ENCODE results near the gene LSM7.
"Not testable (repeated sequence)": the region's sequence is repeated elsewhere in the genome, so short reads cannot be mapped to it uniquely, and the experiment has no call there.

LSM7 gene

GRCh38 chr19:2291185-2291751 lies 37.1 kb downstream of the LSM7 start:
- DNase-seq: no peak

- no peak for DNase-seq
Measured at GRCh38 chr19:2290441-2291184, 37.8 kb downstream of the LSM7 start.

- no peak for DNase-seq
Measured at GRCh38 chr19:2289714-2290435, 38.5 kb downstream of the LSM7 start.

DNA sequence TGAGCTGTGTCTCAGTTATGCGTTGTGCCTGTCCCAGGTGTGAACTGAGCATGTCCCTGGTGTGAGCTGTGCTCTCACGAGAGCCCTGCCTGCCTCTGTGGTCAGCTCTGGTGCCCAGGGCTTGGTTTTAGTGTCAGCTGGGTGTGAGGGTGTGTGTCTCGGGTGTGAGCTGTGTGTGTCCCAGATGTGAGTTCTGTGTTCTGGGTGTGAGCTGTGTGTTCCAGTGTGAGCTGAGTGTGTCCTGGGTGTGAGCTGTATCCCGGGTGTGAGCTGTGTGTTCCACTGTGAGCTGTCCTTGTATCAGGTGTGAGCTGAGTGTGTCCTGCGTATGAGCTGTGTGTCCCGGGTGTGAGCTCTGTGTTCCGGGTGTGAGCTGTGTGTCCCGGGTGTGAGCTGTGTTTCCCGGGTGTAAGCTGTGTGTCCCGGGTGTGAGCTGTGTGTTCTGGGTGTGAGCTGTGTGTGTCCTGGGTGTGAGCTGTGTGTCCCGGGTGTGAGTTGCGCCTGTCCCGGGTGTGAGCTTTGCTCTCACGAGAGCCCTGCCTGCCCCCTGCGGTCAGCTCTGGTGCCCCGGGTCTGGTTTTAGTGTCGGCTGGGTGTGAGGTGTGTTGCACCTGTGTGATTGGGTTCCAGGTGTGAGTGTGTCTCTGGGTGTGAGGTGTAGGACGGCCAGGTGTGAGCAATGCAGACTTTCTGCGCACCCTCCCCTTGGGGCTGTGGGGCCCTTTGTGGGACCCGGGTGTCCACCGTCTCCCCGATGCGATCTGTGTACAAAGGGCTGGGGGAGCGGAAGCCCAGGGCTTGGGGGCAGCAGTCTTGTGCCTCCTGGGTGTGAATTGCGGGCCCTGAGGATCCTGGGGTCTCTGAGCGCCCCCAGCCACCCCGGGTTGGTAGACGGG lies 39.3 kb downstream of the LSM7 start:
- no peak for DNase-seq

- DNase-seq: no peak
Measured at GRCh38 chr19:2288338-2288817, 40.0 kb downstream of the LSM7 start.

GRCh38 chr19:2287585-2288337 lies 40.6 kb downstream of the LSM7 start:
- no peak for DNase-seq

DNA sequence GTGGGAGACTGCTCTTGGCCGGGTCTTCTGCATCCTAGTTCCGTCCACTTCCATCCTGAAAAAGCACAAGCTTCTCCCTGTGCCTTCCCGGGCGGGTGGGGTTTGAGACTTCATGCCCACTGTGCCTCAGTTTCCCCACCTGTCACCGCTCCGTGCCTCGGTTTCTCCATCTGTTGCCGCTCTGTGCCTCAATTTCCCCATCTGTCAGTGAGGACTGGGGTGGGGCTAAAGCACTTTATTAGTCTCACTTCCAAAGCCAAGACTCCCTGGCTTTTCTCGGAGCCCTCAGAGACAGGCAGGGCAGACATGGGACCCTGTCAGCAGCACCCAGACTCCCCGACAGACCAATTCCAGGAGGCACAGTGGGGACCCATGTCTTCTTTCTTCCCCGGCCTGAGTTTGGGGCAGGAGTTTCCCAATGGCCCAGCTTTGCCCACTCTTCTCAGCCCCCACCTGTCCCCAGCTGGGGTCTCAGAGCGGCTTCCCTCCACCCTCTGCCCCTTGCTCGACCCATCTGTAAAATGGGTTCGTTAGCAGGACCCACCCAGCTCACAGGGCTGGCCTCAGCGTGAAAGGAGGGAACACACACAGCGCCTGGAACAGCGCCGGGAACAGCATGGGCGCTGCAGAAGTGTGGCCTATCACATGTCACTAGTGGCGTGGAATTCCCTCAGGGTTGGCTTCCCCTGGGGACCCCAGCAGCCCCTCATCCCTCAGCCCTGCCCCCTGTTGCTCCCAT lies 41.8 kb downstream of the LSM7 start:
- no peak for DNase-seq

DNA sequence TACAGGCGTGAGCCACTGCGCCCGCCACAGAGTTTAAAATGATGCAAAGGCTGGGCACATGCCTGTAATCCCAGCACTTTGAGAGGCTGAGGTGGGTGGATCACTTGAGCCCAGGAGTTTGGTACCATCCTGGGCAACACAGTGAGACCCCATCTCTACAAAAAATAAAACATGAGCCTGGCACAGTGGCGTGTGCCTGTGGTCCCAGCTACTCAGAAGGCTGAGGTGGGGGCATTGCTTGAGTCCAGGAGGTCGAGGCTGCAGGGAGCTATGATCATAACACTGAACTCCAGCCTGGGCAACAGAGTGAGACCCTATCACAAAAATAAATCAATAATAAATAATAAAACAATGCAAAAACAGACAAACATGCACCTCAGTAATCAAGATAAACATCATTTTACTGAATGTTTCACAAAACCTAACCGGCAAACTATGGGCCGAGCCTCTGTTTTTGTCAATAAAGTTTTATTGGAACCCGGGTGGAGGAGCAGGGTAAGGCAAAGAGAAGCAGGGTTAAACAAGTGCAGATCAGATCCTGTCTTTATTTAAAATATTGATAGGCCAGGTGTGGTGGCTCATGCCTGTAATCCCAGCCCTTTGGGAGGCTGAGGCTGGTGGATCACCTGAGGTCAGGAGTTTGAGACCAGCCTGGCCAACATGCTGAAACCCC lies 44.4 kb downstream of the LSM7 start:
- DNase-seq: no peak

GRCh38 chr19:2282862-2283237 lies 45.5 kb downstream of the LSM7 start:
- no peak for DNase-seq

- no peak for DNase-seq
Measured at GRCh38 chr19:2282062-2282861, 46.1 kb downstream of the LSM7 start, which contains the start of gene PEAK3. PEAK3 (minus strand) TSS chr19:2282175; CDS start chr19:2280931, 1,244 bp downstream.

DNA sequence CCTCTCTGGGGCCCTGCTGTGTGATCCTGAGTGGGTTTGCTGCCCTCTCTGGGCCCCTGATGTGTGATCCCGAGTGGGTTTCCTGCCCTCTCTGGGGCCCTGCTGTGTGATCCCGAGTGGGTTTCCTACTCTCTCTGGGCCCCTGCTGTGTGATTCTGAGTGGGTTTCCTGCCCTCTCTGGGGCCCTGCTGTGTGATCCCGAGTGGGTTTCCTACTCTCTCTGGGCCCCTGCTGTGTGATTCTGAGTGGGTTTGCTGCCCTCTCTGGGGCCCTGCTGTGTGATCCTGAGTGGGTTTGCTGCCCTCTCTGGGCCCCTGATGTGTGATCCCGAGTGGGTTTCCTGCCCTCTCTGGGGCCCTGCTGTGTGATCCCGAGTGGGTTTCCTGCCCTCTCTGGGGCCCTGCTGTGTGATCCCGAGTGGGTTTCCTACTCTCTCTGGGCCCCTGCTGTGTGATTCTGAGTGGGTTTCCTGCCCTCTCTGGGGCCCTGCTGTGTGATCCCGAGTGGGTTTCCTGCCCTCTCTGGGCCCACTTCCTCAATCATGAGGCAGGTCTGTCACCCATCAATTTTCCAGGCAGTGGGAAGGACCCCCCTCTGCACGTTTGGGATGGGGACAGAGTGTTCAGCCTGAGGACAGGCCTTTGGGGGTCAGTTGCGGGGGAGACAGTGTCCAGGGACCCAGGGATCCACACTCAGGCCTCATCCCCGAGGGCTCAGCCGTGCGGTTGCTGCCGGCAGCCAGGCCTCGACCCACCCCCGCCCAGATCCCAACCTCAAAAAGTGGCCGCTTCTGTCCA lies 46.9 kb downstream of the LSM7 start:
- not testable (repeated sequence) for DNase-seq

DNA sequence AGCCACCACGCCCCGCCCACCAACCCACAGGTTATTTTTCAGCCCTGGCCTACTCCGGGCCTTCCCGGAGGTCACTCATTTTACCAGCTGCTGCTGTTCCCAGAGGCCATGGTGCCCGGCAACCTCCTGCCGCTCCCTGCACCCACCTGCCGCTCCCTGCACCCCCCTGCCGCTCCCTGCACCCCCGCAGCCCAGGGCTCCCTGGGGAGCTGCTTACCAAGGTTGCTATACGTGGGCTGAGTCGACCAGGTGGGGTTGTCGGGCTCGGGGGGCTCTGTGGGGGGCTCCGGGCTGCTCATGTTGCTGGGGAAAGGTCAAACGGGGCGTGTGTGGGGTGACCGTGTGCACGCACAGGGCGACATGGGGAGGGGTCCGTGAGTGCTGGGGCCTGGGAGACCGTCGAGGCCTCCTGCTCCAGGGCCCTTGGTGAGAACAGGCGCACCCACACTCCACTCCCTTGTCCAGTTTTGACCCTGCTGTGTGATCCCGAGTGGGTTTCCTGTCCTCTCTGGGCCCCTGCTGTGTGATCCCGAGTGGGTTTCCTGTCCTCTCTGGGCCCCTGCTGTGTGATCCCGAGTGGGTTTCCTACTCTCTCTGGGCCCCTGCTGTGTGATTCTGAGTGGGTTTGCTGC lies 47.6 kb downstream of the LSM7 start:
- DNase-seq: no peak

- DNase-seq: no peak
Measured at GRCh38 chr19:2278459-2279158, 49.8 kb downstream of the LSM7 start.

GRCh38 chr19:2277138-2277537 lies 51.2 kb downstream of the LSM7 start:
- DNase-seq: no peak

GRCh38 chr19:2276429-2276986 lies 51.9 kb downstream of the LSM7 start:
- DNase-seq: no peak

GRCh38 chr19:2275588-2276428 lies 52.6 kb downstream of the LSM7 start:
- DNase-seq: no peak
